Measurements from ENCODE around the gene PLEKHM3.
"Not testable (repeated sequence)": the region's sequence is repeated elsewhere in the genome, so short reads cannot be mapped to it uniquely, and the experiment has no call there.

Gene PLEKHM3

DNA sequence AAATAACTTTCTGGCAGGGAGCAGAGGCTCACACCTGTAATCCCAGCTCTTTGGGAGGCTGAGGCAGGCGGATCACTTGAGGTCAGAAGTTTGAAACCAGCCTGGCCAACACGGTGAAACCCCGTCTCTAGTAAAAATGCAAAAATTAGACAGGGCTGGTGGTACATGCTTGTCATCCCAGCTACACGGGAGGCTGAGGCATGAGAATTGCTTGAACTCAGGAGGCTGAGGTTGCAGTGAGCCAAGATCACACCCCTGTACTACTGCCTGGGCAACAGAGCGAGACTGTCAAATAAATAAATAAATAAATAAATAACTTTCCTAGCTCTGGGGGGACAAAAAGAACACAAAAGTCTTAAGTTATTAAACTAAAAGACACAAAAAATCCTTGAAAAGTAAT, 118.8 kb downstream of the PLEKHM3 start:
- not testable (repeated sequence) for H3K9me3 Mint-ChIP-seq, H3K4me3 Mint-ChIP-seq

GRCh38 chr2:207905546-207905945, 119.8 kb downstream of the PLEKHM3 start:
- H3K4me1 Mint-ChIP-seq: no peaks in the 10 kb centered on the region
- no peak overlapping the region for H3K27ac Mint-ChIP-seq
- ATAC-seq: no peak
- no peak overlapping the region for H3K4me3 Mint-ChIP-seq
- H3K27me3 Mint-ChIP-seq: no peaks in the 10 kb centered on the region
- H3K9me3 Mint-ChIP-seq: no peaks in the 10 kb centered on the region
- DNase-seq: no peak

More for the DNA sequence above, 118.8 kb downstream of the PLEKHM3 start:
- not testable (repeated sequence) for H3K27me3 Mint-ChIP-seq, DNase-seq, H3K4me1 Mint-ChIP-seq, ATAC-seq, H3K27ac Mint-ChIP-seq

DNA sequence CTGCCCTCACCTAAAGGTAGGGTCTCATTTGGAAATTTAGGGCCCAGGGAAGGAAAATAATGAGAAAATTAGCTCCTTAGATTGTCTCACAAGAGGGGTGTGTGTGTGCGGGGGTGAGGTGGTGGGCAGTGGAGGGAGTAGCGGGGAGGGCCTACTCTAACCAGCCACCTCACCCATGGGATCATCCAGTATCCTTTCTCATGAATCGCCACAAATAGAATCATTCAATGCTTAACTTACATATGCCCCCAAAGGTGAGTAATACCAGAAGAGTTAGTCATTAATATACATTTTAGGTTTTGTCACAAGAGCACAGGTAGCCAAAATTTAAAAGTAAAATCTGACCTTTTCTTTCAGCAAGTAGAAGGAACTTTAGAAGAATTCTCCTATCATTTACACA, 122.1 kb downstream of the PLEKHM3 start:
- DNase-seq (no peak), ATAC-seq (peak; percentile 39)
- Mint-ChIP-seq H3K4me3 (no peak overlapping the region), H3K27me3 (no peaks in the 10 kb centered on the region), H3K4me1 (no peaks in the 10 kb centered on the region), H3K27ac (no peak overlapping the region), H3K9me3 (no peaks in the 10 kb centered on the region)

DNA sequence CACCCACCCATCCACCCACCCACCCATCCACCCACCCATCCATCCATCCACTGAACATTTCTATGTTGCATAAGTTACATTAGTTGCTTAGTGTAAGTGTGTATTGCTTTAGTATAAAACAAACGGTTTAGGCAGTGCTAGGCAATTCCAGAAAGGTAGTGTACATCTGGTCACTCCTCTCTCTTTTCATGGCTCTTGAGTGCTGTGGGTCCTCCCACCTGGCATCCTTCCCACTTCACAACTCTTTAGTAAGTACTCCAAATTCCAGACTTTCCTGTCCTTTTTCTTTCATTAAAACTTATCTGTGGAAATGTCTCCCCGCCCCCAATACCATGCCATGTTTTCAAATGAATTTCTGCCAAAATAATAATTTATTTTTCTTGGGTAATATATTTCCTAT, 122.5 kb downstream of the PLEKHM3 start:
- no peak for ATAC-seq
- DNase-seq: no peak
- no peaks in the 10 kb centered on the region for H3K27me3 Mint-ChIP-seq
- H3K27ac Mint-ChIP-seq: no peak overlapping the region
- H3K4me3 Mint-ChIP-seq: no peak overlapping the region
- H3K4me1 Mint-ChIP-seq: no peaks in the 10 kb centered on the region
- H3K9me3 Mint-ChIP-seq: no peaks in the 10 kb centered on the region

- DNase-seq: no peak
- H3K27me3 Mint-ChIP-seq: no peaks in the 10 kb centered on the region
- no peak overlapping the region for H3K4me3 Mint-ChIP-seq
- H3K4me1 Mint-ChIP-seq: no peaks in the 10 kb centered on the region
- H3K27ac Mint-ChIP-seq: no peak overlapping the region
- H3K9me3 Mint-ChIP-seq: no peaks in the 10 kb centered on the region
- ATAC-seq: no peak
Measured at GRCh38 chr2:207901829-207902228, 123.5 kb downstream of the PLEKHM3 start.

- H3K27ac Mint-ChIP-seq: no peak overlapping the region
- no peaks in the 10 kb centered on the region for H3K4me1 Mint-ChIP-seq
- no peak overlapping the region for H3K4me3 Mint-ChIP-seq
- DNase-seq (no peak), ATAC-seq (no peak)
- no peaks in the 10 kb centered on the region for H3K9me3 Mint-ChIP-seq
- no peaks in the 10 kb centered on the region for H3K27me3 Mint-ChIP-seq
Measured at GRCh38 chr2:207901401-207901800, 123.9 kb downstream of the PLEKHM3 start.

DNA sequence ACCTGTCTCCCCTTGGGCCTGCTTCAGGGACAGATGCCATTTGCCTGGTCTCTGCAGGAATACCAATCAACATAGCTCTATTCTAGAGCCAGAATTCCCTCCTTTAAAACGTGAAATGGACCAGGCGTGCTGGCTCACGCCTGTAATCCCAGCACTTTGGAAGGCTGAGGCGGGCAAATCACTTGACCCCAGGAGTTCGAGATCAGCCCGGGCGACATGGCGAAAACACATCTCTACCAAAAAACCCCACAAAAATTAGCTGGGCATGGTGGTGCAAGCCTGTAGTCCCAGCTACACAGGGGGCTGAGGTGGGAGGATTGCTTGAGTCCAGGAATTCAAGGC, 127.0 kb downstream of the PLEKHM3 start:
- DNase-seq (no peak), ATAC-seq (no peak)
- Mint-ChIP-seq H3K4me3 (no peak overlapping the region), H3K27ac (no peak overlapping the region), H3K9me3 (no peaks in the 10 kb centered on the region), H3K4me1 (no peaks in the 10 kb centered on the region), H3K27me3 (no peaks in the 10 kb centered on the region)

DNA sequence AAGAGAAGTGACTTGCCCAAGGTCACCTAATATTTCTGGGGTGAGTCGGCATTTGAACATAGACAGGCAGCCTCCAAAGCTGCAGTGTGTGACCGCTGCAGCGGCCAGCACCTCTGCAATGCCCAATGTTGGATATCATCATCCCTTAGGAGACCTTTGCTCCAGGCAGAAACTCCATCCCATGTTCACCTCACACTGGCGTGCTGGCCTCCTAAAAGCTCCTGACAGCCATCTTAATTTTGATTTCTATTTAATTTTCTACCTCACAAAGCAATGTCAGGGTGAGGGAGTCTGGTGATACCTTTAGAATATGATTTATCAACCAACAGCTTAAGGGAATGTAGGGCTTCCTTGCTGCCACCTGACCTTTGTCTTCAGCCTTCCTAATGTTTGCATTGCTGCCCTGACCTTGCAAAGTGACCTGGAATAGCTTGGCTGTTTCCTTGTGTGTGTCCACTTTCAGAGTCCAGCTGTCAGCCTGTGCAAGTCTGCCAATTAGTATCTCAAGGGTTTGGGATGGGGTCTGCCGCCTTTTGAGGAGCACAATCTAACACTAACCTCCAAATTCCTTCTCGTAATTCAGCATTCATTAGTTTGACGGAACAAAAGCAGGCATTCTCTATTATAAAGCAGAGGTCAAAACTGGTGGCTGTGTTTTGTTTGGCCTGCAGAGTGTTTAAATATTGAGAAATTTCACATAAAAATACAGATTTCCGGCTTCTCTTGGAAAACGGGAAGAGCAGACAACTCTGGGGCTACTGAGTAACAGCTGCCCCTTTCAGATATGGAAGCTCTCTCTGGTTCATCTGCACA, 127.6 kb downstream of the PLEKHM3 start:
- no peak for DNase-seq
- ATAC-seq: no peak
- H3K4me1 Mint-ChIP-seq: no peaks in the 10 kb centered on the region
- no peaks in the 10 kb centered on the region for H3K27me3 Mint-ChIP-seq
- H3K27ac Mint-ChIP-seq: no peak overlapping the region
- H3K4me3 Mint-ChIP-seq: no peak overlapping the region
- H3K9me3 Mint-ChIP-seq: no peaks in the 10 kb centered on the region

- H3K4me3 Mint-ChIP-seq: no peak overlapping the region
- DNase-seq: no peak
- no peaks in the 10 kb centered on the region for H3K9me3 Mint-ChIP-seq
- no peak for ATAC-seq
- H3K27ac Mint-ChIP-seq: no peak overlapping the region
- no peaks in the 10 kb centered on the region for H3K4me1 Mint-ChIP-seq
- no peaks in the 10 kb centered on the region for H3K27me3 Mint-ChIP-seq
Measured at GRCh38 chr2:207896525-207897285, 128.6 kb downstream of the PLEKHM3 start.

DNA sequence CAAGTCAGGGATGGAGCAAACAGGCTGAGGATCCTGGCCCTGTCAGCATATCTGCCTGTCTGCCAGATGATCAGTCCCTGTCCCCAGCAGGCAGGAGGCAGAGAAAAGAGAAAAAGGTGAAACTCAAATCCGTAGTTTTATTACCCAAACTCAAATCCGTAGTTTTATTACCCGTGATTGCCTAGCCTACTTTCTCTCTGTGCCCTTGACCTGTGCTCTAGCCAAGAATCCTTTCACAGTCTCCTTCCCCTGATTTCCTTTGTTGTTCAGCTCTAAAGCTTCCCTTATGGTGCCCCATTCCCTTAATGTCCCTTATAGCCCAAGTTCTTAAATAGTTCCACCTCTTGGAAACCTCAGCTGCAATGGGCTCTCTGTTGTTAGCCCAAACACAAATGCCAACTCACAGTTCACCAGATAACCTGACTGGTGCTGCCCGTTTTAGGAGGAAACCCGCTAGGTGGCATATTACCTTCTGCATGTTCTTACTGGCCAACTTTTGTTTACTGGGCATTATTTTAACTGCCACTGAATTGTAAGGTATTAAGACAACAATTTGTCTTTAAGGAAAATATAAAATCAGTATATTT, 130.0 kb downstream of the PLEKHM3 start:
- DNase-seq: no peak
- no peak overlapping the region for H3K4me3 Mint-ChIP-seq
- ATAC-seq: no peak

GRCh38 chr2:207892716-207893402, 132.5 kb downstream of the PLEKHM3 start:
- no peaks in the 10 kb centered on the region for H3K4me1 Mint-ChIP-seq
- H3K27ac Mint-ChIP-seq: no peak overlapping the region
- no peak for ATAC-seq
- DNase-seq: no peak
- H3K4me3 Mint-ChIP-seq: no peak overlapping the region
- no peaks in the 10 kb centered on the region for H3K9me3 Mint-ChIP-seq
- H3K27me3 Mint-ChIP-seq: no peaks in the 10 kb centered on the region

More for the DNA sequence above, 130.0 kb downstream of the PLEKHM3 start:
- Mint-ChIP-seq H3K27ac (no peak overlapping the region), H3K27me3 (no peaks in the 10 kb centered on the region), H3K4me1 (no peaks in the 10 kb centered on the region), H3K9me3 (no peaks in the 10 kb centered on the region)

- no peaks in the 10 kb centered on the region for H3K9me3 Mint-ChIP-seq
Measured at GRCh38 chr2:207891086-207891844, 134.1 kb downstream of the PLEKHM3 start.

DNA sequence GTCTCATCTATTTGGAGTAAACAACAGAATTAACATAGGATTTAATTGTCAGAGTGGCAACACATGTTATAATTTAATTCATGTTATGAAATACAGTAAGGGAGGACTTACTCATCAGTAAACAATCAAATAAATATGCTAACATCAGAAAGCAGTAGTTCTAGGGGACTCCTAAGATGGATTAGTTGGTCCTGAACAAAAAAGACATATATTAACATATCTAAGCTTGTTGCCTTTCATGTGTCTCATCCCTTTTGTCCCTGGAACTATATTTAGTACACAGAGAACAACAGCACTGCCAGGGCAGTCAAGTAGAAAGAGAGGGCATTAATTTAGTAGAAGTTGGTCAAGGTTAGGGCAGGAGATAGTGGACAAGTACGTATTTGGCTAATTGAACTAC, 137.8 kb downstream of the PLEKHM3 start:
- DNase-seq (no peak), ATAC-seq (no peak)
- Mint-ChIP-seq H3K9me3 (no peaks in the 10 kb centered on the region), H3K4me3 (no peak overlapping the region), H3K27me3 (no peaks in the 10 kb centered on the region), H3K4me1 (no peaks in the 10 kb centered on the region), H3K27ac (no peak overlapping the region)

More at GRCh38 chr2:207891086-207891844, 134.1 kb downstream of the PLEKHM3 start:
- H3K27me3 Mint-ChIP-seq: no peaks in the 10 kb centered on the region
- H3K4me1 Mint-ChIP-seq: no peaks in the 10 kb centered on the region
- no peak overlapping the region for H3K4me3 Mint-ChIP-seq
- H3K27ac Mint-ChIP-seq: no peak overlapping the region
- DNase-seq: no peak
- ATAC-seq: no peak

GRCh38 chr2:207885010-207885409, 140.3 kb downstream of the PLEKHM3 start:
- no peak overlapping the region for H3K27ac Mint-ChIP-seq
- H3K4me1 Mint-ChIP-seq: no peaks in the 10 kb centered on the region
- ATAC-seq (no peak), DNase-seq (no peak)
- no peaks in the 10 kb centered on the region for H3K27me3 Mint-ChIP-seq
- H3K9me3 Mint-ChIP-seq: no peaks in the 10 kb centered on the region
- no peak overlapping the region for H3K4me3 Mint-ChIP-seq

- H3K9me3 Mint-ChIP-seq: no peaks in the 10 kb centered on the region
- no peak for ATAC-seq
- H3K27me3 Mint-ChIP-seq: no peaks in the 10 kb centered on the region
- no peaks in the 10 kb centered on the region for H3K4me1 Mint-ChIP-seq
- H3K4me3 Mint-ChIP-seq: no peak overlapping the region
- no peak overlapping the region for H3K27ac Mint-ChIP-seq
- no peak for DNase-seq
Measured at GRCh38 chr2:207884127-207884526, 141.2 kb downstream of the PLEKHM3 start.
